Activated T-cell treated with anti-CD3 and anti-CD28 coated beads for 1 hour (primary cell): Measurements from ENCODE around the gene CCDC184.
"Not testable (repeated sequence)": the region's sequence is repeated elsewhere in the genome, so short reads cannot be mapped to it uniquely, and the experiment has no call there.

Experiments
- DNase-seq: peaks from one replicate; pipeline ENCODE4 v3.0.0-alpha.2; 2020; ENCODE audit warnings: low read depth

CCDC184 gene

GRCh38 chr12:48183091-48183875 is at the start of gene CCDC184:
CCDC184 (plus strand) TSS chr12:48183644; CDS start chr12:48184123, 479 bp downstream.
- peak; percentile 55 for DNase-seq

DNA sequence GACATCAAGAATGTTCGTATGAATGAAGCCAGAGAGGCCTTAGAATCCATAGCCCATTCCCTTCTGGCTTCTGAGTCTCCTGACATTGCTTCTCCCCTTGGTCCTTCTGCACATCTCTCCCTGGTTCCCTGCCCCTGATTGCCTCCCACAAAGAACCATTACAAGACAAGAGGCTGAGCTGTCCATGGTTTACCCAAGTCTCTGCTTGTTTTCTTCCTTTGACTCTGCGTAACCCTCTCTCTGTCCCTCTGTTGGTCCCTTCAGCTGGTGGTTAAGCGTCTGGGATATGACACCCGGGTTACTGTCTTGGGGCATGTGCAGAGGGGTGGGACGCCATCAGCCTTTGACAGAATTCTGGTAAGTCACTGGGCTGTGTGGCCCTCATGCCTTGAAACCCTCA is 48.4 kb upstream of the CCDC184 start:
- DNase-seq, result no peak

DNA sequence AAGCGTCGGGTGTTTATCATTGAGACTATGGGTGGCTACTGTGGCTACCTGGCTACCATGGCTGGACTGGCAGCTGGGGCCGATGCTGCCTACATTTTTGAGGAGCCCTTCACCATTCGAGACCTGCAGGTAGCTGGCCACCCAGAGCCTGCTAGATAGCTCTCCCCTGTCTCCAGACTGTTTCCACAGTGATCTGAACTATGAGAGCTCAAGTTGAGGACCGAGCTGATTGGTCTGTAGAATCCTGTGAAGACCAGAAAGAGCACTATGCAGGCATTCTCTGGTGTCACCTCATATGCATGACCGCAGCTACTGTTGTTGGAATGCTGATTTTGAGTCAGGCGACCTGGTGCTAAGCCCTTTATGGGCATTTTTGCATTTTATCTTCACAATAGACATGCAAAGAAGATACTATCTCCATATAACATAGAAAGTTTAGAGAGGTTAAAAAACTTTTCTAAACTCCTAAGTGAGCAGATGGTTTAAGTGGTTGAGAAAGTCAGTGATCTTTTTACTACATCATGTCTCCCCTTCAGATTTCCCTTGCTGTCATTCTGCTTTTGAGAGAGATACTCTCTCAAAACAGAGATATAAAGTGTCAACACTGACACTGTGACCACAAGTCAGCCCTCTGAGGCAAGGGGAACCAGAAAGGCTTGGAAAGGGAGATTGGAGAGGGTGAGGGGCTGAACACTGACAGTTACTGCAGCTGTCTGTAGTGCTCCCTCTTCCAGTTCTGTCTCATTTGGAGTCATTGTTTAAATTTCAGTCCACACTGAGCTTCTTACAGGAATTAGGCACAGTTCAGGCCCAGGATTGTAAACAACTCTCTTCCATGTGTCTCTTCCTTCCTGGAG is 40.4 kb upstream of the CCDC184 start:
- DNase-seq, result no peak

DNA sequence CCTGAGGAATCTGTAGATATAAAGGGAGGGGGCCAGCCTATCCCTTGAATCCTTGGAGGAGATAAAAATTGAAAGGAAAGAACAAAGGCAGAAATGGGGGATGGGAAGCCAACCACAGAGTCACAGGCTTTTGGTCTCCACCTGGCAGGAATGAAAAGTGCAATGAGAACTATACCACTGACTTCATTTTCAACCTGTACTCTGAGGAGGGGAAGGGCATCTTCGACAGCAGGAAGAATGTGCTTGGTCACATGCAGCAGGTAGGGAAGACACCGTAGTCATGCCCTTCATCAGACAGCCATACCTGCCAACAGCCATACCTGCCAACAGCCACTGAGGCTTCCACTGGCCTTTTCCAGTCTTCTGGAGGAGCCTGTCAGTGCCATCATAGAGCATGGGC is 39.5 kb upstream of the CCDC184 start:
- no peak for DNase-seq

DNA sequence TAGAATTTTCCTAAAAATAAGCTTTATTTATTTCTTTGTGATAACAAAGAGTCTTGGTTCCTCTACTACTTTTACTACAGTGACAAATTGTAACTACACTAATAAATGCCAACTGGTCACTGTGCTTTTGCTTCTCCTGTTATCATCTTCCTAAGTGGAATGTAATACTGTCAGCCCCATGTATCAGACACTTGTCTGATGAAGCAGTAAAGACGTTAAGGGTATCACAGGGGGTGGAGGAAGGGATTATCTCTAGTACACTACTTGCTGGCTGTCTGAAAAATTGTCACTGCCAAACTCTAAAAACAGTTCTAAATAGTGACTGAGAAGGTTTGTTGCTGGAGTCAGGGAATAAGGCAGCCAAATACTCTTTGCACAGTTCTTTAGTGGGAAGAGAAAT is 37.5 kb upstream of the CCDC184 start:
- no peak for DNase-seq

DNA sequence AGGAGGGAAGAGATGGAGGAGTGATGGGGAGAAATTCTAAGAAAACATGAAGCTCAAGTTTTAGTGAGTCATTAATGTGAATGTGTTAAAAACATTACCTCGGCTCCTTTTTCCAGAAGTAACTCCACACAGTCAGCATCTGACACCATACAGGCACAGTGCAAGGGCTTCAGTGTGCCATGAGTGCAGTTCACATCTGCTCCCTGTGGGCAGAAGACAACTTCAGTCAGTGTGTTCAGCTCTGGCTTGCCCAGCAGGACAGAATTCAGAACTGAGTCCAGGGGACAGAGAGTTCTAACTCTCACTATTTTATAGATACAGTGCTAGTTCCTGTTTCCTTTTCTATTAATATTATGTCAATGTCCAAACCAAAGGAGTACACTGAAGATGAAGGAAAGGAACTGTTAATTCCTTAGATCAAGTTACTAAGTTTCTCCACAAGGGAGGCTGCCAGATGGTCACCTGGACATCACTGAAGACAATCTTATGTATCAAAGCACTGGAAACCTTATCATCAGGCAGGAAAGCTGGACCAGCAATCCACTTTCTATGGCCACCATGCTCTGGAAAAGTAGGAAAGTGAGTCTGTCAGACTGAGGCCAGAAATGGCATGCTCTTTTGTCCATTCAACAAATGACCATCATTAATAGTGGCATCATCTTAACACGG is 32.2 kb upstream of the CCDC184 start:
- no peak for DNase-seq

- DNase-seq, result not testable (repeated sequence)
Measured at GRCh38 chr12:48155786-48156185, 27.7 kb upstream of the CCDC184 start.

GRCh38 chr12:48156652-48157017 is 26.8 kb upstream of the CCDC184 start:
- no peak for DNase-seq

GRCh38 chr12:48157018-48157888 is 26.2 kb upstream of the CCDC184 start, which contains the start of gene ASB8:
ASB8 (minus strand) TSS chr12:48157515; CDS start chr12:48153496, 4,019 bp downstream.
- peak; percentile 98 for DNase-seq

GRCh38 chr12:48157889-48158370 is 25.5 kb upstream of the CCDC184 start:
- DNase-seq, result no peak

DNA sequence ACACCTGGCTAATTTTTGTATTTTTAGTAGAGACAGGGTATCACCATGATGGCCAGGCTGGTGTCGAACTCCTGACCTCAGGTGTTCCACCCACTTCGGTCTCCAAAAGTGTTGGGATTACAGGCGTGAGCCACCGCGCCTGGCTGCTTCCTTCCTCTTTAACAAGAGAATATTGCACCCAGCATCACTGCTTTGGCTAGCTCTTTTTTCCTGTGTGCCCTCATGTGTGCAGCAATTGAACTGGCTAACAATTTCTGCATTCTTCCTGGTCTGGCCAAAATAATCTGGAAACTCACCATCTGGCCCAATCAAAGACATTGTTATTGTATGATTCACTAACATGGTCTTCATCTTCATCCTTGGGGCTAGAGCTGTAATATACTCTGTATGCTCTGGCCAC is 23.4 kb upstream of the CCDC184 start:
- DNase-seq, result no peak

- DNase-seq, result no peak
Measured at GRCh38 chr12:48160807-48161206, 22.6 kb upstream of the CCDC184 start.

DNA sequence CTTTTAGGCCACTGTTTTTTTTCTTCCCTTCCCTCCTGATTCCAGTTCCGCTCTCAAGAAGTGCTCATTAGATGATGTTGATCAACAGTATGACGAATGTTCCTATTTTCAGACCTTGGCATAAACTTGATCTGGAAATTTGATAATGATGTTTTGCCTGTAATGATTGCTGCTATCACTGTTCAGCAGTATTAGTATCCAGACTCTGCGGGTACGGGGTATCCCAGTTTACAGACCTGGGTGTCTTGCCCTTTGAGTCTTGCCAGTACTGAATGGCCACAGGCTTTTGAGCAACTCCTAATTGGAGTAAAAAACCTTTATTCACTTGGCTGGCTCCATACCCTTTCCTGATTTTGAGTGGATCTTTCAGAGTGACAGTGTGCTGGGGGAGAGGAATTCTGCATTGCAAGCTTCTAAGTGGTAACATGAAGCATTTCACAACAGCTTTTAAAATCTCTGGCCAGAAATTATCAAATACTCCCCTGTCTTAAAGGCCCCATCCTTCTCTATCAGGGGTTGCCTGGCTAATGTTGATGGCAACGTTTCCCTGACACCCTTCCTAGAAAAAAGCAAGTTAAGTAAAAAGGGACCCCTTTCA is 20.2 kb upstream of the CCDC184 start:
- DNase-seq, result no peak

GRCh38 chr12:48164451-48164850 is 19.0 kb upstream of the CCDC184 start:
- no peak for DNase-seq

GRCh38 chr12:48165089-48165981 is 18.1 kb upstream of the CCDC184 start:
- peak; percentile 34 for DNase-seq

- DNase-seq, result no peak
Measured at GRCh38 chr12:48169011-48169410, 14.4 kb upstream of the CCDC184 start.

- DNase-seq, result no peak
Measured at GRCh38 chr12:48175613-48176416, 7.6 kb upstream of the CCDC184 start.

GRCh38 chr12:48176417-48176751 is 7.1 kb upstream of the CCDC184 start:
- DNase-seq, result no peak

GRCh38 chr12:48177982-48178381 is 5.5 kb upstream of the CCDC184 start:
- DNase-seq, result no peak
